H1 (cell line): Measurements from ENCODE around the gene ACTN2. TPM values are rescaled to one million over a fixed set of nuclear protein-coding genes. Genes with fewer than 3 reads are reported as not detected.
A peak's percentile ranks its signal among the peaks of the same experiment; 100 is the strongest.

ENCODE experiments used
- CTCF ChIA-PET: fragments of 300-600 bp; sonication (Branson Sonifier 250); formaldehyde crosslinking; loops from one replicate; lab custom pipeline; 2021; ENCODE audit not compliant: partially characterized antibody; lab: Charles Lee
- POLR2A ChIA-PET: fragments of 300-600 bp; sonication (Branson Sonifier 250); formaldehyde crosslinking; loops from one replicate; lab custom pipeline; 2021; ENCODE audit warnings: inconsistent platforms; ENCODE audit not compliant: partially characterized antibody; lab: Charles Lee
- DNase-seq, 2 experiments: peaks; one replicate each; pipeline versions ENCODE4 v3.0.0 to v3.0.0-alpha.2; 2010 to 2022; ENCODE audit warnings: low spot score in 2 of 2, low read depth in 1 of 2, mixed read lengths in 1 of 2
- FAIRE-seq: peaks from 2 replicates; lab custom pipeline; 2011; peaks lifted over from hg19 to GRCh38; lab: Jason Lieb, UNC
- H2AFZ ChIP-seq: 2 replicates; pipeline ENCODE4 v1.8.1; 2012; ENCODE audit warnings: low read length, inconsistent platforms
- H2AK5ac ChIP-seq: 2 replicates; pipeline ENCODE4 v1.6.1; 2013; ENCODE audit warnings: low read depth, low read length
- H2BK120ac ChIP-seq: replicated peaks from 2 replicates; pipeline ENCODE3; 2013; ENCODE audit warnings: low read depth, low read length, inconsistent platforms
- H2BK12ac ChIP-seq: 2 replicates; pipeline ENCODE4 v1.6.1; 2013; ENCODE audit warnings: low read depth, low read length
- H2BK15ac ChIP-seq: 2 replicates; pipeline ENCODE4 v1.6.1; 2013; ENCODE audit warnings: low read length
- H2BK20ac ChIP-seq: 2 replicates; pipeline ENCODE4 v1.6.1; 2013; ENCODE audit warnings: low read length
- H2BK5ac ChIP-seq: 2 replicates; pipeline ENCODE4 v1.6.1; 2013; ENCODE audit warnings: low read depth, low read length
- H3K14ac ChIP-seq: 2 replicates; pipeline ENCODE4 v1.6.1; 2013; ENCODE audit warnings: inconsistent platforms; ENCODE audit not compliant: insufficient read length
- H3K18ac ChIP-seq: 2 replicates; pipeline ENCODE4 v1.6.1; 2013; ENCODE audit warnings: low read length; ENCODE audit errors: extremely low read depth
- H3K23ac ChIP-seq: 2 replicates; pipeline ENCODE4 v1.6.1; 2013; ENCODE audit warnings: inconsistent platforms; ENCODE audit not compliant: insufficient read length
- H3K23me2 ChIP-seq: 2 replicates; pipeline ENCODE4 v1.6.1; 2013; ENCODE audit warnings: low read depth, low read length
- H3K27ac ChIP-seq: 2 replicates; pipeline ENCODE4 v1.6.1; 2011; ENCODE audit warnings: low read depth, low read length, inconsistent platforms
- H3K27me3 ChIP-seq, 4 experiments: replicated peaks in 1 of 4; 1 replicate in 1 of 4; 2 replicates in 3 of 4; pipeline versions ENCODE4 v1.6.1 to v1.8.1; 2011 to 2013; ENCODE audit warnings: low read length in 3 of 4, mild to moderate bottlenecking in 3 of 4, inconsistent platforms in 2 of 4, mixed read lengths in 2 of 4, moderate library complexity in 1 of 4; ENCODE audit not compliant: control insufficient read depth in 3 of 4, insufficient read depth in 3 of 4; ENCODE audit errors: extremely low read depth in 1 of 4
- H3K36me3 ChIP-seq, 4 experiments: 2 replicates each; pipeline versions ENCODE4 v1.6.1 to v1.8.1; 2011 to 2013; ENCODE audit warnings: mild to moderate bottlenecking in 4 of 4, low read length in 3 of 4, moderate library complexity in 2 of 4, control low read depth in 1 of 4, inconsistent platforms in 1 of 4; ENCODE audit not compliant: insufficient read depth in 4 of 4, control insufficient read depth in 2 of 4
- H3K4ac ChIP-seq: replicated peaks from 2 replicates; pipeline ENCODE3; 2013; ENCODE audit warnings: low read length, low read depth, mixed read lengths, inconsistent platforms; ENCODE audit not compliant: insufficient read length
- H3K4me1 ChIP-seq, 4 experiments: replicated peaks in 1 of 4; 1 replicate in 1 of 4; 2 replicates in 3 of 4; pipeline versions ENCODE4 v1.6.1 to v1.8.1; 2011 to 2013; ENCODE audit warnings: low read length in 3 of 4, inconsistent platforms in 2 of 4, mixed read lengths in 1 of 4; ENCODE audit not compliant: insufficient read depth in 4 of 4, control insufficient read depth in 3 of 4
- H3K4me2 ChIP-seq, 2 experiments: 2 replicates each; pipeline versions ENCODE4 v1.6.1 to v1.8.1; 2011 to 2013; ENCODE audit warnings: low read depth in 2 of 2, low read length in 2 of 2, control low read depth in 1 of 2, inconsistent platforms in 1 of 2, mild to moderate bottlenecking in 1 of 2; ENCODE audit not compliant: insufficient read depth in 1 of 2
- H3K4me3 ChIP-seq, 4 experiments: fragments of 200-600, 300-600 bp in 1 of 4; sonication (generic), shearing (Covaris generic), sonication (Bioruptor Twin) in 1 of 4; 2 replicates each; pipeline versions ENCODE4 v1.5.1 to v1.8.1; 2011 to 2016; ENCODE audit warnings: low read length in 4 of 4, low read depth in 3 of 4, control low read depth in 2 of 4, inconsistent platforms in 2 of 4, mild to moderate bottlenecking in 2 of 4, mixed read lengths in 1 of 4, moderate library complexity in 1 of 4; ENCODE audit not compliant: insufficient read depth in 2 of 4; ENCODE audit errors: extremely low read depth in 1 of 4
- H3K56ac ChIP-seq: replicated peaks from 2 replicates; pipeline ENCODE3; 2013; ENCODE audit warnings: low read depth, mild to moderate bottlenecking, mixed read lengths, low read length, inconsistent platforms; ENCODE audit not compliant: insufficient read length
- H3K79me1 ChIP-seq: 2 replicates; pipeline ENCODE4 v1.6.1; 2013; ENCODE audit warnings: low read depth, low read length, control low read depth
- H3K79me2 ChIP-seq, 2 experiments: 2 replicates each; pipeline versions ENCODE4 v1.6.1 to v1.8.1; 2012 to 2013; ENCODE audit warnings: low read length in 2 of 2, mild to moderate bottlenecking in 2 of 2, inconsistent platforms in 1 of 2; ENCODE audit not compliant: insufficient read depth in 2 of 2, control insufficient read depth in 1 of 2
- H3K9ac ChIP-seq, 4 experiments: replicated peaks in 1 of 4; 1 replicate in 1 of 4; 2 replicates in 3 of 4; pipeline versions ENCODE4 v1.6.1 to v1.8.1; 2011 to 2013; ENCODE audit warnings: low read depth in 3 of 4, low read length in 3 of 4, control low read depth in 2 of 4, mild to moderate bottlenecking in 2 of 4, moderate library complexity in 2 of 4, inconsistent platforms in 1 of 4; ENCODE audit errors: extremely low read depth in 1 of 4
- H3K9me3 ChIP-seq, 2 experiments: 2 replicates each; pipeline versions ENCODE4 v1.6.1 to v1.8.1; 2012 to 2013; ENCODE audit warnings: mild to moderate bottlenecking in 2 of 2, moderate library complexity in 2 of 2, control low read depth in 1 of 2, inconsistent platforms in 1 of 2, low read depth in 1 of 2, low read length in 1 of 2, mixed read lengths in 1 of 2; ENCODE audit not compliant: insufficient read depth in 2 of 2
- H4K20me1 ChIP-seq, 2 experiments: replicated peaks in 1 of 2; 2 replicates each; pipeline versions ENCODE3 to v1.8.1; 2011 to 2013; ENCODE audit warnings: inconsistent platforms in 2 of 2, low read length in 2 of 2, mild to moderate bottlenecking in 1 of 2; ENCODE audit not compliant: insufficient read depth in 2 of 2, control insufficient read depth in 1 of 2
- H4K5ac ChIP-seq: 2 replicates; pipeline ENCODE4 v1.6.1; 2013; ENCODE audit warnings: low read length, low read depth, mixed read lengths, inconsistent platforms; ENCODE audit not compliant: insufficient read length
- H4K8ac ChIP-seq: 2 replicates; pipeline ENCODE4 v1.8.0; 2013; ENCODE audit warnings: mild to moderate bottlenecking, moderate library complexity, low read length, inconsistent platforms; ENCODE audit not compliant: insufficient read depth; ENCODE audit errors: extremely low read depth
- H4K91ac ChIP-seq: replicated peaks from 2 replicates; pipeline ENCODE3; 2013; ENCODE audit warnings: low read length, mixed read lengths, inconsistent platforms; ENCODE audit not compliant: insufficient read length
- BACH1 ChIP-seq: IDR thresholded peaks from 2 replicates; pipeline ENCODE4 v1.6.1; 2012; ENCODE audit warnings: low read length, improper control_type of control experiment
- BCL11A ChIP-seq, 2 experiments: IDR thresholded peaks; one replicate each; pipeline ENCODE4 v1.6.1; 2011; ENCODE audit warnings: low read depth in 2 of 2, low read length in 2 of 2, mild to moderate bottlenecking in 2 of 2
- CREB1 ChIP-seq: IDR thresholded peaks from 2 replicates; pipeline ENCODE4 v1.6.1; 2012; ENCODE audit warnings: inconsistent platforms
- HDAC2 ChIP-seq, 2 experiments: fragments of 300-600 bp in 1 of 2; sonication (generic) in 1 of 2; IDR thresholded peaks; 2 replicates each; pipeline ENCODE4 v1.6.1; 2011 to 2012; ENCODE audit warnings: low read depth in 2 of 2, low read length in 2 of 2, mild to moderate bottlenecking in 2 of 2, moderate library complexity in 2 of 2, borderline replicate concordance in 1 of 2, inconsistent platforms in 1 of 2
- PHF8 ChIP-seq: fragments of 200-600 bp; sonication (generic); conservative IDR thresholded peaks from 2 replicates; pipeline ENCODE4 v1.7.1; 2012; ENCODE audit warnings: low read depth, mild to moderate bottlenecking, inconsistent platforms, low read length, moderate library complexity
- POLR2AphosphoS5 ChIP-seq: IDR thresholded peaks from 2 replicates; pipeline ENCODE4 v1.6.1; 2011; ENCODE audit warnings: low read depth, low read length
- RNF2 ChIP-seq: fragments of 200-900, 300-1000 bp; sonication (generic); IDR thresholded peaks from 2 replicates; pipeline ENCODE4 v1.7.1; 2016; ENCODE audit warnings: borderline replicate concordance, low read depth, mild to moderate bottlenecking, antibody characterized with exemption, low read length; ENCODE audit not compliant: poor library complexity, severe bottlenecking; ENCODE audit errors: missing control alignments
- SIX5 ChIP-seq: IDR thresholded peaks from 2 replicates; pipeline ENCODE4 v1.6.1; 2011; ENCODE audit warnings: mild to moderate bottlenecking, low read depth, low read length
- SP1 ChIP-seq: IDR thresholded peaks from 2 replicates; pipeline ENCODE4 v1.6.1; 2011; ENCODE audit warnings: low read depth, low read length
- SRF ChIP-seq: IDR thresholded peaks from 2 replicates; pipeline ENCODE4 v1.6.1; 2011; ENCODE audit warnings: mild to moderate bottlenecking, low read depth, low read length, moderate library complexity
- TEAD4 ChIP-seq: IDR thresholded peaks from 2 replicates; pipeline ENCODE4 v1.6.1; 2012; ENCODE audit warnings: low read depth, low read length, inconsistent platforms, mixed read lengths
- WGBS, 2 experiments: shearing (Covaris generic) in 1 of 2; methylation state at CpG; one replicate each; pipeline versions ENCODE4 v1.1.6 to v1.1.7; 2013 to 2015; ENCODE audit warnings: low lambda C conversion rate in 2 of 2, mixed read lengths in 2 of 2, inconsistent platforms in 1 of 2, low coverage in 1 of 2, missing lambda C conversion rate in 1 of 2; ENCODE audit not compliant: insufficient replicate concordance in 2 of 2, insufficient coverage in 1 of 2, insufficient read length in 1 of 2; ENCODE audit errors: extremely low coverage in 1 of 2, missing lambda C conversion rate in 1 of 2; 5-methylcytosine and 5-hydroxymethylcytosine counted together
- polyA plus RNA-seq, 7 experiments: library from polyadenylated mRNA; depleted of rRNA in 3 of 7; stranded (reverse) in 5 of 7; unstranded in 2 of 7; fragments of >200 nt in 5 of 7; fragments of 200-250 nt in 2 of 7; gene quantifications; 1 replicate in 5 of 7; 2 replicates in 1 of 7; 4 replicates in 1 of 7; pipeline versions ENCODE4 v1.2.1 to v1.2.3, GENCODE V29; 2011 to 2013; ENCODE audit warnings: missing spikeins in 2 of 7, mixed read lengths in 2 of 7
- total RNA-seq: library from RNA; stranded (reverse); fragmentation: NEBNext Ultra II Directional; extraction: Animal tissue kit (Norgen Biotek cat#: 25700); gene quantifications from 2 replicates; pipeline ENCODE4 v1.2.1, GENCODE V29; 2021

ACTN2 gene
- total and polyA plus RNA-seq, 2 of the 8 experiments (the other 6 are each of a cell fraction or from before 2014, with no cell fraction given): 1.9 to 4.1 TPM

DNA sequence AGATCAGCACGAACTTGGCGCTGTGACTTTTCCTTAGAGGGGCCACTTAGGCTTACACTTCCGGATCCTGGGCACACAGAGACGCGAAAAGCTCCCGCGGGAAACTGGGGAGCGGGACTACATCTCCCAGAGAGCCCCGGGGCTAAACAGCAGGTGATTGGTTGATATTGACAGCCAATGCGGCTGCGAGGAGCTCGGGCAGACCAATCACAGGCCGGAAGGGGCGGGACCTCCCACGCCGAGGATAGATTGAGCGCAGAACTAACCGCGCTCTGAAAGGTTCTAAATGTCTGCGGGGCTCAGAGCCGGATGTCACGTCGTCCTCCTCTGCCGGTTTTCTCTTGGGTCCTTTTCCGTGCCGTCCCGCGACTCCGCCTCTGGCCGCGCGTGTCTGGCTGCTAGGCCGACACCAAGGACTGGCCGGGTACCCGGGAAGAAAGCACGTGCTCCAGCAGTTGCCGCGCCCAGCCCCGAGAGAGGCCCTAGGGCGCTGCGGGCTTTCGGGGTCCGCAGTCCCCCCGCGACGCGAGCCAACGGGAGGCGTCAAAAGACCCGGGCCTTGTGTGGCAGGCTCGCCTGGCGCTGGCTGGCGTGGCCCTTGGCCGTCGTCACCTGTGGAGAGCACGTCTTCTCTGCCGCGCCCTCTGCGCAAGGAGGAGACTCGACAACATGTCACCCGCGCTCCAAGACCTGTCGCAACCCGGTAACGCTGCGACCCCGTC is 108.9 kb downstream of the ACTN2 start, which contains the start of gene MTR:
Gene MTR, plus strand, starts transcription at position 258 of the 722 bp plus-strand sequence. Its CDS starts 412 bp downstream, at position 670.
- Histone ChIP-seq H2BK120ac (no peak within 1 kb of the TSS), H3K14ac (no peak within 1 kb of the TSS), H3K79me1 (no peaks in the 10 kb centered on the region; the same call in 1 of the 2 replicates), H3K4ac (no peak within 1 kb of the TSS), H3K9ac (peak within 1 kb of the TSS; percentile 64 to 75 (median 72)), H3K56ac (no peak within 1 kb of the TSS), H3K79me2 (peaks cover 0 to 22% of the 10 kb centered on the region in 2 experiments; a peak in 2 of 4 replicates), H4K91ac (no peak within 1 kb of the TSS), H2AFZ (peak within 1 kb of the TSS; percentile 83), H3K4me3 (peak within 1 kb of the TSS; percentile 81 to 92 (median 85)), H3K27me3 (0 out of 7 replicates have a peak, but pooled peaks cover 0 to 2% (median 0%) of the 10 kb centered on the region in 4 experiments), H4K8ac (peak within 1 kb of the TSS; percentile 90; the same call in 1 of the 2 replicates), H3K36me3 (no peaks in the 10 kb centered on the region), H2BK12ac (peak within 1 kb of the TSS; percentile 9; the same call in 1 of the 2 replicates), H2BK15ac (no peak within 1 kb of the TSS), H3K4me1 (no peaks in the 10 kb centered on the region; a peak in 1 of 7 replicates), H4K20me1 (no peaks in the 10 kb centered on the region), H3K9me3 (no peaks in the 10 kb centered on the region), H2AK5ac (no peak within 1 kb of the TSS), H2BK5ac (peak within 1 kb of the TSS; percentile 60; the same call in 1 of the 2 replicates), H3K4me2 (peak within 1 kb of the TSS; percentile 73 to 84), H3K23ac (no peak within 1 kb of the TSS), H4K5ac (peak within 1 kb of the TSS; percentile 24), H3K23me2 (peaks cover 14% of the 10 kb centered on the region), H3K27ac (no peak within 1 kb of the TSS), H2BK20ac (no peak within 1 kb of the TSS), H3K18ac (peak within 1 kb of the TSS; percentile 94)
- FAIRE-seq (peak; percentile 86), DNase-seq (peak; percentile 88 to 95)
- POLR2A ChIA-PET: interaction anchor here (0.6 to 2.0 kb wide), 10 partner anchors 8 to 487 kb away, joined by 3 to 12 read pairs (median 4); partner anchors contain the start of gene HEATR1
- CTCF ChIA-PET: interaction anchor here (1.0 to 1.6 kb wide), 4 partner anchors 27 to 186 kb away, joined by 3 to 6 read pairs (median 4); no protein-coding TSS in a partner anchor
- 1% methylated on average over 60 of the region's 67 CpGs; no CpG with 5 or more reads in 1 of the 2 experiments for WGBS, 2 experiments
- TF ChIP-seq CREB1 (peak; percentile 57), PHF8 (peak; percentile 78), RNF2 (peak; percentile 60), SIX5 (peak; percentile 84), SRF (no peak), HDAC2 (IDR thresholded peaks at IDR 0.05; ENCODE audit: borderline replicate concordance in 1 of 2, low read depth in 2 of 2, low read length in 2 of 2) (peak; percentile 58 to 91; a peak in 1 of 4 replicates), SP1 (peak; percentile 97), BCL11A (IDR thresholded peaks at IDR 0.05; ENCODE audit: low read depth in 2 of 2, low read length in 2 of 2) (no peak), BACH1 (peak; percentile 81), TEAD4 (no peak), POLR2AphosphoS5 (peak; percentile 70; the same call in 1 of the 2 replicates)
